Fibroblast of the conjunctiva (primary cell): ENCODE results near the gene MAN1B1.

Experiments used
- DNase-seq: peaks from one replicate; pipeline ENCODE4 v3.0.0-alpha.2; 2010; ENCODE audit warnings: low read depth

MAN1B1 gene

DNA sequence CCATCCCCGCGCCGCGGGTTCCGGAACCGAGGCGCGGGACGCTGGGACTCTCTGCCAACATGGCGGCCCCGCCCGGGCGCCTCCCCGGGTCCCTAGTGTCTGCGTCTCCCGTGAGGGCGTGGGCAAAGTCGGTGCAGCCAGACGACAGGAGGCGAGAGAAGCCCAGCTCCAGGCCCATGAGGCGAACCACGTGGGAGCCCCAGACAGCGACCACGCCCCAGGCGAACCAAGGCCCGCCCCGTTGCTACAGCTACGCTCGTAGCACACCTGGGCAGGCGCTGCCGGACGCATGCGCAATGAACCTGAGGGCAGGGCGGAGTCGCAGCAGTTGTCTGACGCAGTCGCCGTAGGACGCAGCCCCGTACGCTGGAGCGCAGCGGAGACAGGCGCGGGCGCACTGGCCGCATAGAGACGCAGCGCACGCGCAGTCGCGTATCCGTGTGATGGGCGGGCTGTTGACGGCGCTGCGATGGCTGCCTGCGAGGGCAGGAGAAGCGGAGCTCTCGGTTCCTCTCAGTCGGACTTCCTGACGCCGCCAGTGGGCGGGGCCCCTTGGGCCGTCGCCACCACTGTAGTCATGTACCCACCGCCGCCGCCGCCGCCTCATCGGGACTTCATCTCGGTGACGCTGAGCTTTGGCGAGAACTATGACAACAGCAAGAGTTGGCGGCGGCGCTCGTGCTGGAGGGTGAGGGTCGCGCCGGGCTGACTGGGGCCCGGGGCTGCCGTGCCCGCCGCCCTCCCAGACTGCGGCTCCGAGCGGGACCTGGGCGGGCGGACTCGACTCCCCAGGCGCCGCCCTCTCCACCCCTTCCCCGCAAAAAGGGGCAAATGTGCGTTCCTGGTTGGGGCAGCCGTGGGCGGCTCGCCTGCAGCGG lies at the start of gene MAN1B1:
TSS of gene MAN1B1 (plus strand) at position 455 of the 878 bp plus-strand sequence. CDS start at position 470, 15 bp downstream.
- peak; percentile 99 for DNase-seq

DNA sequence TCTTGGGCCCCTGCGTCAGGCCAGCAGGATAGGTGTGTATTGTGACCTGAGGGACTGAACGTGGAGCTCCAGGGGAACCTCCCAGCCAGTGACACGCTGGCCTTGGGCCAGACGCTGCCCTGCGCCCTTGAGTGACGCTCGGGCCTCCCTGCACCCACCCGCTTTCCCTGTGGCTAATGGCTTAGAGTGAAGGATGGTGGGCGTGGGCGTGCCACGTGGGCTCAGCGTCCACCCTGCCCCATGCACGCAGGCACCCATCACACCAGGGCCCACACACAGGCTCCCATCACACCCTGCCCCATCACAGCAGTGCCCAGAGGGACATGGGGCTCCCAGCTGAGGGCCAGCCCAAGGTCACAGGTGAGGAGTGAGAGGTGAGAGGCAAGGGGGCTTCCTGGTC lies 49.8 kb upstream of the MAN1B1 start:
- no peak for DNase-seq

DNA sequence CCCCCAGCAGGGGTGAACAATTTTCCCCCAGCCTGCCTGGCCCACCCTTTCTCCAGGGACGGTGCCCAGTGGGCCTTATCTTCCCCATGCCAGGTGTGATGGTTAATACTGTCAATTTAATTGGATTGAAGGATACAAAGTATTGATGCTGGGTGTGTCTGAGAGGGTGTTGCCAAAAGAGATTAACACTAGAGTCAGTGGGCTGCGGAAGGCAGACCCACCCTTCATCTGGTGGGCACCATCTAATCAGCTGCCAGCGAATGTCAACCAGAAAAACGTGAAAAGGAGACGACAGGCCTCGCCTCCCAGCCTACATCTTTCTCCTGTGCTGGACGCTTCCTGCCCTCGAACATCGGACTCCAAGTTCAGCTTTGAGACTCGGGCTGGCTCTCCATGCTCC lies 49.3 kb upstream of the MAN1B1 start:
- no peak for DNase-seq

DNA sequence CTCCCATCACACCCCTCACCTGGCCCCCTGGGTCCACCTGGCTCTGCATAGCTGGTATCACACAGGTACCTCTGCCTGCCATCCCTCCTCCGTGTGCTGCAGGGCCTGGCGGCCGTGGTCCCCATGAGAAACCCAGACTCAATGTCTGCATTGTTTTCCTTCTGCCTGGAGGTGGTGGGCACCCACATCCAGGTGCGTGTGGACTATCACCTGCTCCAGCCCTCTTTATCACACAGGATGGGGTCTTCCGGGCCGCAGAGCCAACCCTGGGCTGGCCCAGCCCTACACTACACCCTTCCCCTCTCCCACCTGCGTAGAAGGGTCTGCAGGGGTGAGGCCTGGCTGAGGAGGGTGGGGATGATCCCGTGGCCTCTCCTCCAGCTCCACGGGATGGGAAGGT lies 47.9 kb upstream of the MAN1B1 start:
- DNase-seq, result no peak

DNA sequence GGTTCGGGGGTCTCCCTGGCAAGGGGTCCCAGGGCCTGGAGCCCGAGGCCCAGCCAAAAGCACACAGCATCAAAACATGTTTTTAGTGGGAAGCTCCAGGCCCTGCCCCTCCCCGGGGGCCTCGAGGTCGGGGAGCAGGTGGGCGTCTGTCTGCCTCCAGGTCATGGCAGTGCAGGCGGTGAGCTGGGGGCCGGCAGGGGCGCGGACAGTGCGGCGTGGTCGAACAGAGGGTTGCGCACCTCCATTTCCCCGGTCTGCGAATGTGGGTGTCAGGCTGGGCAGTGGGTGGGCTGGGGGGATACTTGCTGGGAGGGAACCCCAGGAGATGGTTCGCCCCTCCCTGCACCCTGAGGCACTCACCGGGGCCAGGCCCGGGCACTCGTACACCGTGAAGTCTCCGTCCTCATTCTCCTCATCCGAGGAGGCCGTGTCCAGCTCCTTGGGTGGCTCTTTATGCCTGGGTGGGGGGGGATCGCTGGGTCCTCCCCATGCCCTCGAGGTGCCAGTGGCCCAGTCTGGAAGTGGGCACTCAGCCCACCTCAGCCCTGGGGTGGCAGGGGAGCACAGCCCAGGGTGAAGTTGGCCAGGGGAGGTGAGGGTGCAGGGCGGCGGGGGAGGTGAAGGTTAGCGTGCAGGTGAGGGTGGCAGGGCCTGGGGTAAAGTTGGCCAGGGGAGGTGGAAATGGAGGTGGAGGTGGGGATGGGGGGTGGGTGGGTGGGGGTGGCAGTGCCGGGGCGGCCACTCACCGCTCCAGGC lies 47.0 kb upstream of the MAN1B1 start:
- no peak for DNase-seq

DNA sequence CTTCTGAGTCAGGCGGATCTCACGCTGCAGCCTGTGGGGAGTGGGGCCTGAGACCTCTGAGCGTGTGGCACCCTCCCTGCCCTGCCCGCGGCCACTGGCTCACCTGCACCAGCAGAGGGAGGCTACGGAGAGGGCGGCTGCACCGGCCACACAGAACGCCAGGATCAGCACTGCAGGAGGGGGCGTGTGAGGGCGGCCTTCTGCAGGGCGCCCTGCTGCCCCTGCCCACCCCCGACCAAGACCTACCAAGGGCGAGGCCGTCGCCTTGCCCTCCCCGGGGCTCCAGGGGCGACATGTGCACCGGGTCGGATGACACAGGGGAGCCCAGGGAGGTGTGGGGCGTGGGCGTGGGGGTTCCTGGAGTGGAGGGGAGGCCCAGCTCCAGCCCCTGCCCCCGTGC lies 46.2 kb upstream of the MAN1B1 start:
- DNase-seq, result no peak

DNA sequence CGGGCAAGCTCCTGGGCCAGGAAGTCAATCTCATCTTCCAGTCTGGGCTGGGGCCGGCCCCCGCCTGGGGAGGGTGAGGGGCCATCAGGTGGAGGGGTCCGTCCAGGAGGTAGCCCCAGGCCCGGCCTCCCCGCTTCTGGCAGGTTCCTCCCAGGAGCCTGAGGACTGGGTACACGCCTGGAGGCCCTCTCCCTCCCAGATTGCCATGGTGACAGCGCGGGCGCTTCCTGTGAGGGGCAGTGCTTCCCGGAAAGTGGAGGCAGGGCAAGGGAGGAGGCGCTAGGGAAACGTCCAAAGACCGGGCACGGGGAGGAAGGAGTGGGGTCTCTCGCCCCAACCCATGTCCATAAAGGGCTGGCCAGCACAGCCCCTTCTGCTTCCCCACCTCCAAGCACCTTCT lies 45.7 kb upstream of the MAN1B1 start:
- DNase-seq, result no peak

DNA sequence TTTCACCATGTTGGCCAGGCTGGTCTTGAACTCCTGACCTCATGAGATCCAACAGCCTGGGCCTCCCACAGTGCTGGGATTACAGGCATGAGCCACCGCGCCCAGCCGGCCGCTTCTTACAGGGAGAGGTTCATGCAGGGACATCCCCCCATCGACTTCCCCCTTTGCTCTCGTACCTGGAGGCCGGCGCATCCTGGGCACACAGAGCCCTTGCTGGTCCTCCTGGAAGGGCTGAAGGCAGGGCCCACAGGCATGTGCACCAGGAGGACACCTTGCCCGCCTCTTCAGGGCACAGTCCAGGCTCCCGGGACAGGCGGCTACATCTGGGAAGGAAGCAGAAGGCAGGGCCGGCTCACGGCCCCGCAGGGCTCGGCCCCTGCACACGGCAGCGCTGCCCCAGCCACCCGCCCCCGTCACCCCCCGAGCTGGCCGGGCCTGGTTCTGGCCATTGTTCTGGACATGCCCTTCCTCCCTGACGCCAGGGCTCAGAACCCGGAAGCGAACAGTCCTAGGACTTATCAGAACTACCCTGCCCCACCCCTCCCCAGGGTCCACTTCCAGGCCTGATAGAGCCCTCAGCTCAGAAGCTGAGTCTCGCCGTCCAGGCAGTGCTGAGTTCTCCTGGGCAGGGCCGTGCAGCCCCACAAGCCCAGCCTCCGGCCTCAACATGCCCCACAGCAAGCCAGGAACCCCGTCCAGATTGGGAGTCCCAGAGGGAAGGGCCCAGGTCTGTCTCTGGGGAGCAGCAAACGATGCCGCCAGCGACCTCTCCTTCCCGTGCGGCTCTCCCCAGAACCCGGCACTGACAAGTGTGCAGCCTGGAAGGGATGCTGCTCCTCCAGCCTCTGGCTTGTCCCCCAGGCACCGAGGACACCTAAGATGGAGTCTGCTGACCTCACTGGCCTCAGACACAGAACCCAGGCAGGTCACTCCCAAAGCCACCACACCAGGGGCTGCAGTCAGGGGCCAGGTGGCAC lies 43.7 kb upstream of the MAN1B1 start:
- no peak for DNase-seq

DNA sequence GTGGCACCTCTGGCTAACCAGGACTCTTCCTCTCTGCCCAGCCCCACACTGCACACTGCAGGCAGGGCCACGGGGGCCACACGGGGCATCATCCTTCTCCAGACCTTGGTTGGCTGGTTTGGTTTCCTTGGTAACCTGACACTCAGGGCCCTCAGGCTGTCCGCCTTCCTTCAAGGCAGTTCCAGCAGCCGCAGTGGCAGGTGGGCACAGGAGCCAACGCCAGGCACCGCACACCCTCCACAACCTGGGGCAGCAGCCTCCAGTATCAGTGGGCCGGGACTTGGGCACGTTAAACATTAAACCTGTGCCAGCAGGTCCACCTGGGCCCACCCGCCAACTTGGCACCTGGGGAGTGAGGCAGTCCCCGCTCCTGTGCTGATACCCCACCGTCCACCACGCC lies 42.7 kb upstream of the MAN1B1 start:
- DNase-seq, result no peak

DNA sequence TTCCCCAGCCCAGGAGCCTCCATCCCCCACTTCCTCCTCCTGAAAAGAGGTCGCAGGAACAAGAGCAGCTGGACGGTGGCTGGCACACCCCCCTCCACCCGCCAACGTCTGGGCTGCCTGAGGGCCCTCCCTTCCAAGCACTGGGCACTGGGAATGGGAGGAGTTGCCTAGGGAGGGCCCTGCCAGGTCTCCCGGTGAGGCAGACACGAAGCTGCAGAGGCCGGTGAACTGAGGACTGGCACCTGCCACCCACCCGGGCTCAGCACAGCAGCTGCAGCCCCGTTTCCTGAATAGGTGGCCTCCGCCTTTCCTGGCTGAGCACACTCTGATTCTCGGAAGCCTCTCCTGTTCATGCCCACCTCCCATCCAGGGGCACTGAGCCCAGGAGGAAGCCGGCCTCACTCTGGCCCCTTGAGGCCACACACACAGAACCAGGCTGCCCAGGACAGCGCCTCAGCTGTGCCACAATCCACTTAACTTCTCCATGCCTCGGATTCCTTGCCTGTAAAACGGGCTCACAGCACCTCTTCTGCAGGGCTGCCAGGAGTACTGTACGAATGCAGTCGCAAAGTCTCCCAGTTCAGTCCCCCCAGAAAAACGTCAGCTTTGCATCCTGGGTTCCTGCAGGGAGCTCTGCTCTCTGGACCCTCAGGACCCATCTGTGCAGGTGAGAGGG lies 42.1 kb upstream of the MAN1B1 start:
- no peak for DNase-seq

DNA sequence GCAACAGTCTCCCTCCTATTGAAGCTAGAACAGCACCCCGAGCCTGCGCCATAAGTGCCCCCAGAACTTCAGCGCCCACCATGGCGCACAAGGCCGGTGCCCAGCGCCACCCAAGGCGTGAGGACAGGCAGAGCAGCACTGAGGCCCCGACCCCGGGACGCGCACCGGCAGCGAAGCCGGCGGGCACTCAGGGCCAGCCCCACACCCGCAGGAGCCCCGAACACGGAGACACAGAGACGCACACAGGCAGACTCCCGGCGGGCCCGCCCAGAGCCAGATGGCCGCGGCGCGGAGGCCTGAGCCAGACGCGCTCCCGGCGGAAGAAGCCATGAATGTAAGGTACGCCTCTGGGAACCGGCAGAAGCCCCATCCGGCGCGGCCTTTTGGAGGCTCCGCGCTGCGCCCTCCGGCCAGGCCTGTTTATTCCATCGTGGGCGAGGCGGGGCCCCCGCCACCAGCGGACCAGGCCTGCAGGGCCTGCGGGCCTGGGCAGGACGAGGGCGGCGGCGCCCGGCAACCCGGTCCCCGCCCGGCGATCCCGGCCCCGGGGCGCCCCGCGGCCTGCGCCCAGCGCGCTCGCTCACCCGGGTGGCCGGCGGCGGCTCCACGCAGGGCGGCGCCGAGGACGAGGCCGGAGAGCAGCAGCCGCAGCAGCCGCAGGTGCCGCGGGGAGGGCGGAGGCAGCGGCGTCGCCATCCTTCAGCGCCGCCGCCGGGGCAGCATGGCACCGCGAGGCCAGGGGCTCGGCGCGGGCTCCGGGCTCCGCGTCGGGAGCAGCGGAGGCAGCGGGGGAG lies 41.3 kb upstream of the MAN1B1 start:
- no peak for DNase-seq

DNA sequence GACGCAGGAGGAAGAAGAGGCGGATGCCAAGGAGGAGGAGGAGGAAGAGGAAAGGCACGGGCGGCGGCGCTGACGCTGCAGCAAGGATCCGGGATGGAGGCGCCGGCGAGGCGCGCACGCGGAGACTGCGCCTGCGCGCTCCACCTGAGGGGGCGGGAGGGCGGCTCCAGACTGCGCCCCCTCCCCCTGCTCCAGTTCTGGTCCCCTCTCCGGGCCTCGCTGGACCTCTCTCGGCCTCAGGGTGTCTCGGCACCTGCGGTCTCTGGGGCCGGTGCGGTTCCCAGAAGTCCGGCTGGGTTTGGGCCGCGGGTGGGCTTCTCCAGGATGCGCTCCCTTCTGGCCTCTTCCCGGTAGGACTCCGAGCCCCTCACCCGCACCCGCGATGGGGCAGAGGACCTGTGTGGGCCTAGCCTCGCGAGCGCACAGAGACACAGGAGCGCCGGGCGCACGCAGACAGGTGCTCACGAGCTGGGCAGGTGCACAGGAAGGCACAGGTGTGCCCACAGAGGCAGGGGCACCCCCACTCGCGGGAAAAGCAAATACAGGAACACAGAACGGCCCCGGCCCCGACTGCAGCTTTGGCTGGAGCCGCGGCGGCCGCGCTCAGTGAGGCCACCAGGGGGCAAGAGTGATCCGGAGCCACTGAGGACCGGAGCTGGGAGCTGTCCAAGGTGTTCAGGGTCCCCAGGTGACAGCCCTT lies 40.5 kb upstream of the MAN1B1 start, which contains the start of gene NPDC1:
TSS of gene NPDC1 (minus strand) at position 90 of the 700 bp plus-strand sequence. CDS start 188 bp downstream, outside the sequence.
- no peak for DNase-seq

DNA sequence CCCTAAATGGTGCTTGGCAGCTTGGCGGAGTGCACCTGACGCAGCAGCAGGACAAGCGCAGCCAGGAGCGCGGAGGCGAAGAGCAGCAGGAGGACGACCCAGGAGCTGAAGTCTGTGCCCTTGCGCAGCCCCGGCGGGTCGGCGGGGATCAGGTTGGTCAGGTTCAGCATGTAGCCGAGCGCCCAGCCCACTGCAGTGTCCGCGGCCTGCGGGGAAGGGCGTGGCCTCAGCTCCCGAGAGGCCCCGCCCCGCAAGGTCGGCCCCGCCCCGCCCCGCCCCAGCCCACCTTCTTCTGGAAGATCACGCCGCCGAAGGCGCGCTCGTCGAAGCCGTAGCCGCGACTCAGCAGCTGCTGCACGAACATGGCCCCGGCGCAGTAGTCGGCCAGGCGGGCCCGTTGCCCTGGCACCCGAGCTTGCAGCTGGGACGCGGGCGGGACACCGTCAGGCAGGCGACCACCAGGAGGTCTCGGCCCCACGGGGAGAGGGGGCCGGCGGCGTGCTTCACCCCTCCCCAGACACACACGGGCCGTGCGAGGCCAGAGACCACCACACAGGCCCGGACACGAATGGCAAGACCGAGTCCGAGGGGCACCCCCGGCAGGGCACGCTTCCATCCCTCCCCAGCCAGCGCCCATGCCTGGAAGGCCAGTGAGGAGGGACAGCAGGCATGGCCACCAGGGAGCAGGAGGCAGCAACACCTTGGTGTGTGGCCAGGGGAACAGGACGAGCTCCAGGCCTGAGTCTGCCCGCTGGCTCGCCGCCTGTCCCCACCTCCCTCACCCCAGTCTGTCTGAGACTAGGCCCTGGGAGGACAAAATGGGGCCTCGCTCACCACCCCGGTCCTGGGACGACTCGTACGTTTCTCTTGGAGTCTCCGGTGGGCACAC lies 37.9 kb upstream of the MAN1B1 start:
- DNase-seq, result no peak

DNA sequence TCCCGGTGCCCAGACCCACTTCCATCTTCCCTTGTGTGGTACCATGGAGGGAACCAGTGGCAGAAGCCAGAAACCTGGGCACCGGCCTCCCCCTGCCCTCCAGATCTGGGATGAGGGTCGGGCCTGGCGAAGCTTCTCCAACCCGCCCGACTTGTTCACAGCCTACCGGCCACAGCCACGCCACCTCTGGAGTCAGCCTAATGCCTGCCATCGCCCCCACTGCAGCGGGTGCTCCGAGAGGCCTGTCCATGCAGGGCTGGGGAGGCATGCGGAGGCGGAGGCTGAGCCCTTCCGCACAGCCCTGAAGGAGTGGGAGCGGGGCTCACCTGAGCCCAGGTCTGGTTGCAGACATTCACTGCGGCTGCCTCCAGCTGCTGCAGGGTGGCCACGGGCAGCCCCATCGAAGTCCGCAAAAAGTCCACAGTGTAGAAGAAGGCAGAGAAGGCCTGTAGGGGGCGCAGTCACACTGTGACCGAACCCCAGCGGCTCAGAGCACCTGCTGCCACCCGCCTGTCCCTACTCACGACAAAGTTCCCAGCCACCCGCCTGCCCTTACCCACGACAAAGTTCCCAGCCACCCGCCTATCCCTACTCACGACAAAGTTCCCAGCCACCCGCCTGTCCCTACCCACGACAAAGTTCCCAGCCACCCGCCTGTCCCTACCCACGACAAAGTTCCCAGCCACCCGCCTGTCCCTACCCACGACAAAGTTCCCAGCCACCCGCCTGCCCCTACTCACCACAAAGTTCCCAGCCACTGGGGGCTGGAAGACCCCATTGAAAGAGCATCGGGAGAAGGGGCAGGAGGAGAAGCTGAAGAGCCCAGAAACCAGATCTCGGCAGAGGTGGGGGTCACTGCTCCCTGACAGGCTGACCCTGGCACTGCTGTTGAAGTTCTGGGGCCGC lies 37.0 kb upstream of the MAN1B1 start:
- no peak for DNase-seq

DNA sequence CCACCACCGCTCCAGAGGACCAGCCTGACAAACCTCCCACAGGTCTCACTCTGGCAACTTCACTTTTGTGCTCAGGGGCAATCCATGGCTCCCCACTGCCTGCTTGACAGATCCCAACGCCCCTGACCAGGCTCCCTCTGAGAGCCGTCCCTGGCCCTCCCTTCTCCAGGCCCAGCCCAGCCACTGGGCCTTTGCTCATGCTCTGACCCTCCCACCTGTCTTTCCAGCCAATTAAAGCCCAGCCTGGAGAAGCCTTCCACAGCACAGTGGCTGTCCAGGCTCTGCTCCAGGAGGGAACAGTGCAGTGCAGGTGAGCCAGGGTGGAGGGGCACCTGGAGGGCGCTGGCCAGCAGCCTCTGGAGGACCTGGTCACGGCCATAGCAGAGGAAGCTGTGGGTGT lies 36.2 kb upstream of the MAN1B1 start:
- no peak for DNase-seq

DNA sequence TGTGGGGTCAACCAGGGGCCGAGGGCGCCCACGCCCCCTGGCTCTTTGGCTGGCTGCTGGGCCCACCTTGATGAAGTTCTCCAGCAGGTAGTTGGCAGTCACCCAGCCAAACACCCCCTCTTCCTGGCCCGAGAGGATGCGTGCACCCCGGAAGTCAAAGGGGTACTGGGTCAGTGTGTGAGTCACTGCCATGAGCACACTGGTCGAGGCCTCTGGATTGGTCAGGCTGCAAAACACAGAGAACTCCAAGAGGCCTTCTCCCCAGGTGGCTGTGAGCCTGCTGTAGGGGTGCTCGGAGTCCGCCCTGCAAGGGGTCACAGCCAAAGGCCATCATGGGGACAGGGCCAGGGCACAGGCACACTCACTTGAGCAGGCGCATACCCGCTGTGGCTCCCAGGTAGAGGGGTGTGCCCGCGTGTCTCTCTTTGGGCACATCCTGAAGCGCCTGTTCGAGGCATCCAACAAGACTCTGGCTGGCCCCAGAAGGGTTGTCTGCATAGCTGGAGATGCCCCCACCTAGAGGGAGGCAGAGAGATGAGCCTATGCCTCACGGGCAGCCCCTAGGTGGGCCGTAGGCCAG lies 35.5 kb upstream of the MAN1B1 start:
- no peak for DNase-seq

DNA sequence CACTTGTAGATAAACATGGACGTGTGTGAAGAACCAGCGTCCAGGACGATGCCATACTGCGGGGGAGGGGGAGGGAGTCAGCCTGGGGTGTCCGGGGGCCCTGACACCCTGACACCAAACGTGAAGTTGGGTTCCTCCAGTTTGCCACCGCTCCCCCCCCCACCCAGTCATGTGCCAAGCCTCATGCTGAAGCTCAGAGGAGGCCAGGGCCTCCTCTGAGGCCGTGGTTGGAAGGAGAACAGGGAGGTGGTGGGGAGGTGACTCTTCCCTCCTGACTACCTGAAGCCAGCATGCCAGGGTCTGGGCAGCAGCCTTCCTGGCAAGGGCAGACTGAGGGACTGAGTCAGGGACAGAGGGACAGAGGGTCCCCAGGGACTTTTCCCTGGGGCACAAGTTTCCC lies 34.5 kb upstream of the MAN1B1 start:
- DNase-seq, result no peak
